Suppressor macrophage treated with lipopolysaccharide for 1 hour (primary cell): Measurements from ENCODE around the gene CRIP2.

ENCODE experiments used
- DNase-seq, 3 donors: peaks; one replicate each; pipeline ENCODE4 v3.0.0-alpha.2; 2020 to 2022

Gene CRIP2

GRCh38 chr14:105445290-105445689, 29.3 kb upstream of the CRIP2 start:
- no peak for DNase-seq

- DNase-seq, result no peak
Observed at GRCh38 chr14:105445901-105446845, 28.4 kb upstream of the CRIP2 start.

- no peak for DNase-seq
Observed at GRCh38 chr14:105446971-105447370, 27.6 kb upstream of the CRIP2 start.

- DNase-seq, result no peak
Observed at GRCh38 chr14:105447651-105448640, 26.7 kb upstream of the CRIP2 start.

GRCh38 chr14:105448706-105449111, 25.9 kb upstream of the CRIP2 start:
- DNase-seq, result peak; percentile 55 to 76 (median 65)

GRCh38 chr14:105449276-105450122, 25.1 kb upstream of the CRIP2 start:
- DNase-seq, result no peak

- no peak for DNase-seq
Observed at GRCh38 chr14:105450123-105450505, 24.5 kb upstream of the CRIP2 start.

- DNase-seq, result no peak
Observed at GRCh38 chr14:105450864-105451720, 23.5 kb upstream of the CRIP2 start.

- DNase-seq, result no peak
Observed at GRCh38 chr14:105452963-105453362, 21.7 kb upstream of the CRIP2 start.

- DNase-seq, result no peak
Observed at GRCh38 chr14:105453847-105454246, 20.8 kb upstream of the CRIP2 start.

- no peak for DNase-seq
Observed at GRCh38 chr14:105455086-105455640, 19.5 kb upstream of the CRIP2 start.

- DNase-seq, result no peak
Observed at GRCh38 chr14:105455766-105456660, 18.6 kb upstream of the CRIP2 start.

GRCh38 chr14:105456736-105457617, 17.6 kb upstream of the CRIP2 start:
- no peak for DNase-seq

- DNase-seq, result no peak
Observed at GRCh38 chr14:105458010-105458409, 16.6 kb upstream of the CRIP2 start.

- DNase-seq, result no peak
Observed at GRCh38 chr14:105458571-105458970, 16.1 kb upstream of the CRIP2 start.

GRCh38 chr14:105460116-105460515, 14.5 kb upstream of the CRIP2 start:
- no peak for DNase-seq

- DNase-seq, result no peak
Observed at GRCh38 chr14:105460616-105461015, 14.0 kb upstream of the CRIP2 start.

- no peak for DNase-seq
Observed at GRCh38 chr14:105461903-105462302, 12.7 kb upstream of the CRIP2 start.

- no peak for DNase-seq
Observed at GRCh38 chr14:105464501-105464900, 10.1 kb upstream of the CRIP2 start.
